Neural progenitor cell (in vitro differentiated cells): ENCODE results near the gene LDLRAD4.

Source experiments
- EZH2 ChIP-seq: fragments of 200-600 bp; sonication (generic); IDR thresholded peaks from 2 replicates; pipeline ENCODE4 v1.6.1; 2017; ENCODE audit warnings: antibody characterized with exemption, mild to moderate bottlenecking, moderate library complexity
- TF ChIP-seq, protein P1 (sequence below): fragments of 200-600 bp; sonication (generic); IDR thresholded peaks from 2 replicates; pipeline ENCODE4 v1.5.1; 2017; ENCODE audit warnings: antibody characterized with exemption, mild to moderate bottlenecking

DNA sequence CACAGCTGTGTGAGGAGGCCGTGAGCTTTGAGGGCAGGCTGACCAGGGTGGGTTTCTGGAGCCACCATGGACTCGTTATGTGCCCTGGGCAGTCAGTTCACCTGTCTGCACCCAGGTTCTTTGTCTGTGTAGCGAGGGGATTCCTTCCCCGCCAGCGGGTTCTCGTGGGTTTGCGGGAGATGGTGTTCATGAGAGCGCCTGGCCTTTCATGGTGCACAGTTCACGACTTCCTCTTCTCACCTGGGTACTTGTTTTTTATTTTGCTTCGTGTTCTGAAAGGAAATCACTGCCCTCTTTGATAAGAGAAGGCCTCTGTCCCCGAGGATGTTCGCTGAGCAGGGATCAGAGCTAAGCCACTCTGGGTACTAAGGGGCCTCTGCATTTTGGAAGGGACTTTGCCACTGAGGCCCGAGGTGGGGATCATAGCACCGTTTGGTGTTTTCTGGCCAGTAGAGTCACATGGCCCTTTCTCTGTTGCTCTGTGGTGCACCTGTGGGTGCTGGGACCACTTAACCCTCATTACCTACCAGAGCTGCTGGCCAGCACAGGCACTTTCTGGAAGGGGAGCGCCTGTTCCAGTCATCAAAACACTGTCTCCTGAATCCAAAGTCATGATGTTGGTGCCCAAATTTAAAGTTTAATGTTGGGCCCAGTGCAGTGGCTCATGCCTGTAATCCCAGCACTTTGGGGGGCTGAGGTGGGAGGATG is 78.5 kb downstream of the LDLRAD4 start:
- TF ChIP-seq, protein P1, sequence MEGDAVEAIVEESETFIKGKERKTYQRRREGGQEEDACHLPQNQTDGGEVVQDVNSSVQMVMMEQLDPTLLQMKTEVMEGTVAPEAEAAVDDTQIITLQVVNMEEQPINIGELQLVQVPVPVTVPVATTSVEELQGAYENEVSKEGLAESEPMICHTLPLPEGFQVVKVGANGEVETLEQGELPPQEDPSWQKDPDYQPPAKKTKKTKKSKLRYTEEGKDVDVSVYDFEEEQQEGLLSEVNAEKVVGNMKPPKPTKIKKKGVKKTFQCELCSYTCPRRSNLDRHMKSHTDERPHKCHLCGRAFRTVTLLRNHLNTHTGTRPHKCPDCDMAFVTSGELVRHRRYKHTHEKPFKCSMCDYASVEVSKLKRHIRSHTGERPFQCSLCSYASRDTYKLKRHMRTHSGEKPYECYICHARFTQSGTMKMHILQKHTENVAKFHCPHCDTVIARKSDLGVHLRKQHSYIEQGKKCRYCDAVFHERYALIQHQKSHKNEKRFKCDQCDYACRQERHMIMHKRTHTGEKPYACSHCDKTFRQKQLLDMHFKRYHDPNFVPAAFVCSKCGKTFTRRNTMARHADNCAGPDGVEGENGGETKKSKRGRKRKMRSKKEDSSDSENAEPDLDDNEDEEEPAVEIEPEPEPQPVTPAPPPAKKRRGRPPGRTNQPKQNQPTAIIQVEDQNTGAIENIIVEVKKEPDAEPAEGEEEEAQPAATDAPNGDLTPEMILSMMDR, result no peak
- TF ChIP-seq EZH2, result no peak
